MM.1S (cell line): ENCODE measurements around the gene FGGY.
A peak's percentile ranks its signal among the peaks of the same experiment; 100 is the strongest.
"Not testable (repeated sequence)": the region's sequence is repeated elsewhere in the genome, so short reads cannot be mapped to it uniquely, and the experiment has no call there.

Source experiments
- DNase-seq: peaks from one replicate; pipeline ENCODE4 v3.0.0-alpha.2; 2015
- H2AFZ ChIP-seq: fragments of 300-600 bp; sonication (generic); 2 replicates; pipeline ENCODE4 v1.6.0; 2016; ENCODE audit warnings: antibody characterized with exemption, low read length
- H3F3A ChIP-seq: fragments of 300-600 bp; sonication (generic); 2 replicates; pipeline ENCODE4 v1.6.1; 2016; ENCODE audit warnings: mild to moderate bottlenecking, antibody characterized with exemption, low read length, moderate library complexity, mixed read lengths; ENCODE audit not compliant: insufficient read depth
- H3K27ac ChIP-seq: fragments of 300-600 bp; sonication (generic); 2 replicates; pipeline ENCODE4 v1.5.1; 2016; ENCODE audit warnings: mild to moderate bottlenecking, low read length
- H3K27me3 ChIP-seq: fragments of 300-600 bp; sonication (generic); replicated peaks from 2 replicates; pipeline ENCODE4 v1.6.0; 2016; ENCODE audit warnings: low read length; ENCODE audit not compliant: insufficient read depth
- H3K36me3 ChIP-seq: fragments of 300-600 bp; sonication (generic); replicated peaks from 2 replicates; pipeline ENCODE4 v1.6.1; 2016; ENCODE audit warnings: mild to moderate bottlenecking, low read length, mixed read lengths; ENCODE audit not compliant: insufficient read depth
- H3K4me1 ChIP-seq: fragments of 300-600 bp; sonication (generic); 2 replicates; pipeline ENCODE4 v1.6.1; 2016; ENCODE audit warnings: low read length, mixed read lengths
- H3K4me2 ChIP-seq: fragments of 300-600 bp; sonication (generic); 2 replicates; pipeline ENCODE4 v1.6.0; 2016; ENCODE audit warnings: low read depth, low read length
- H3K4me3 ChIP-seq: fragments of 300-600 bp; sonication (generic); 2 replicates; pipeline ENCODE4 v1.5.1; 2016; ENCODE audit warnings: low read length, mixed read lengths
- H3K79me2 ChIP-seq: fragments of 300-600 bp; sonication (generic); 2 replicates; pipeline ENCODE4 v1.6.1; 2016; ENCODE audit warnings: mixed run types, low read length, mixed read lengths
- H3K9ac ChIP-seq: fragments of 300-600 bp; sonication (generic); 2 replicates; pipeline ENCODE4 v1.6.1; 2016; ENCODE audit warnings: low read length, mixed read lengths
- H3K9me2 ChIP-seq: fragments of 300-600 bp; sonication (generic); replicated peaks from 2 replicates; pipeline ENCODE4 v1.6.1; 2016; ENCODE audit warnings: mild to moderate bottlenecking, low read length, mixed read lengths; ENCODE audit not compliant: insufficient read depth
- H3K9me3 ChIP-seq: fragments of 300-600 bp; sonication (generic); replicated peaks from 2 replicates; pipeline ENCODE4 v1.6.1; 2016; ENCODE audit warnings: mild to moderate bottlenecking, low read length, mixed read lengths; ENCODE audit not compliant: insufficient read depth
- H4K20me1 ChIP-seq: fragments of 300-600 bp; sonication (generic); 2 replicates; pipeline ENCODE4 v1.6.1; 2016; ENCODE audit warnings: mild to moderate bottlenecking, low read length, moderate library complexity, mixed read lengths; ENCODE audit not compliant: insufficient read depth
- CTCF ChIP-seq: fragments of 300-600 bp; sonication (generic); IDR thresholded peaks from 2 replicates; pipeline ENCODE4 v1.5.1; 2016; ENCODE audit warnings: antibody characterized with exemption, low read length, mixed read lengths
- EZH2 ChIP-seq: fragments of 300-600 bp; sonication (generic); optimal IDR thresholded peaks from 2 replicates; pipeline ENCODE3; 2017; ENCODE audit warnings: low read depth, mild to moderate bottlenecking, antibody characterized with exemption, low read length, mixed read lengths
- EZH2phosphoT487 ChIP-seq: fragments of 300-600 bp; sonication (generic); IDR thresholded peaks from 2 replicates; pipeline ENCODE4 v1.6.1; 2018; ENCODE audit warnings: antibody characterized with exemption, low read length

FGGY gene

GRCh38 chr1:59494145-59494833 is 197.4 kb downstream of the FGGY start:
- no peaks in the 10 kb centered on the region for H3F3A ChIP-seq
- no peaks in the 10 kb centered on the region for H3K9me2 ChIP-seq
- H3K4me2 ChIP-seq, result no peak overlapping the region
- H3K79me2 ChIP-seq, result no peaks in the 10 kb centered on the region
- no peaks in the 10 kb centered on the region for H3K36me3 ChIP-seq
- no peak for DNase-seq
- H3K27me3 ChIP-seq, result no peaks in the 10 kb centered on the region
- no peaks in the 10 kb centered on the region for H4K20me1 ChIP-seq
- no peak overlapping the region for H3K27ac ChIP-seq
- no peak for TF ChIP-seq CTCF
- TF ChIP-seq EZH2phosphoT487, result no peak
- no peak for TF ChIP-seq EZH2
- H3K9me3 ChIP-seq, result no peaks in the 10 kb centered on the region
- H3K4me3 ChIP-seq, result no peak overlapping the region
- peaks cover 22% of the 10 kb centered on the region; the same call in 1 of the 2 replicates for H3K4me1 ChIP-seq
- H2AFZ ChIP-seq, result no peak overlapping the region
- H3K9ac ChIP-seq, result no peak overlapping the region

GRCh38 chr1:59496156-59496555 is 199.3 kb downstream of the FGGY start:
- not testable (repeated sequence) for H3K4me2 ChIP-seq, DNase-seq, H3F3A ChIP-seq, H3K9me2 ChIP-seq, H2AFZ ChIP-seq, H3K79me2 ChIP-seq, H3K9me3 ChIP-seq, H3K27ac ChIP-seq, H3K9ac ChIP-seq, H3K27me3 ChIP-seq, H4K20me1 ChIP-seq, H3K4me3 ChIP-seq, H3K36me3 ChIP-seq
- peaks cover 28% of the 10 kb centered on the region; the same call in 1 of the 2 replicates for H3K4me1 ChIP-seq

GRCh38 chr1:59497616-59498015 is 200.7 kb downstream of the FGGY start:
- TF ChIP-seq EZH2phosphoT487, result no peak
- TF ChIP-seq EZH2, result no peak
- no peak for TF ChIP-seq CTCF
- H3K4me1 ChIP-seq, result peaks cover 28% of the 10 kb centered on the region; the same call in 1 of the 2 replicates
- H3K9ac ChIP-seq, result no peak overlapping the region
- no peaks in the 10 kb centered on the region for H3K9me2 ChIP-seq
- H3K4me3 ChIP-seq, result no peak overlapping the region
- H2AFZ ChIP-seq, result no peak overlapping the region
- no peaks in the 10 kb centered on the region for H3K79me2 ChIP-seq
- no peaks in the 10 kb centered on the region for H3K36me3 ChIP-seq
- no peaks in the 10 kb centered on the region for H3K27me3 ChIP-seq
- no peaks in the 10 kb centered on the region for H3F3A ChIP-seq
- H3K27ac ChIP-seq, result peak overlapping the region; percentile 23; the same call in 1 of the 2 replicates
- peak; percentile 24 for DNase-seq
- no peaks in the 10 kb centered on the region for H3K9me3 ChIP-seq
- no peaks in the 10 kb centered on the region for H4K20me1 ChIP-seq
- peak overlapping the region; percentile 39; the same call in 1 of the 2 replicates for H3K4me2 ChIP-seq

- Histone ChIP-seq H3K27me3 (no peaks in the 10 kb centered on the region), H3K9me3 (no peaks in the 10 kb centered on the region), H3K79me2 (no peaks in the 10 kb centered on the region), H3K9me2 (no peaks in the 10 kb centered on the region), H3K4me1 (peaks cover 28% of the 10 kb centered on the region; the same call in 1 of the 2 replicates), H4K20me1 (no peaks in the 10 kb centered on the region), H3K4me2 (no peak overlapping the region), H3K27ac (no peak overlapping the region), H3F3A (no peaks in the 10 kb centered on the region), H3K4me3 (no peak overlapping the region), H2AFZ (no peak overlapping the region), H3K9ac (no peak overlapping the region), H3K36me3 (no peaks in the 10 kb centered on the region)
- DNase-seq, result no peak
- no peak for TF ChIP-seq CTCF
- no peak for TF ChIP-seq EZH2
- TF ChIP-seq EZH2phosphoT487, result no peak
Measured at GRCh38 chr1:59498640-59499039, 201.7 kb downstream of the FGGY start.
